Stimulated activated CD8-positive, alpha-beta memory T cell treated with anti-CD3 and anti-CD28 coated beads, Interleukin-7, amount 100 ng/mL, for 1 hour (primary cell): ENCODE results near the gene SYCE1L.

Experiments used
- DNase-seq, 2 donors: peaks; one replicate each; pipeline ENCODE4 v3.0.0-alpha.2; 2020; ENCODE audit warnings: low read depth in 2 of 2

The SYCE1L gene

DNA sequence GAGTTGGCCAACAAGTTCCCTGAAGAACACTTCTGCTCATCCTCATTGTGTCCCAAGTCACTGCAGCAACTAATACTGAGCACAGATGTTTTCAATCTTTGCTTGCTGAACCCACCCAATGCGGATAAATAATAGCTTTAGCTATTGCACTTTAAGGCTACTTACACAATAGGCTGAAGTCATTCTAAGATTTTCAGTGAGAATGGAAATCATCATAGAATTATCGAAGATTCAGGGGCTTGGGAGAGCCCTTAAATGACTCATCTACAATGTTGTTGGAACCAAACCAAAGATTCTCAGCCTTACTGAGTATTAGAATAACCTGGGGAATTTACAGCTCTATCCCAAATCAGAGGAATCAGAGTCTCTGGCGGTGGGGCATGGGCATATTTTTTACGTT lies 51.2 kb downstream of the SYCE1L start:
- no peak for DNase-seq
